OCI-LY1 (cell line): Measurements from ENCODE around the gene FNDC8.

Experiments
- EZH2 ChIP-seq: fragments of 200-600 bp; sonication (generic), shearing (Covaris generic); IDR thresholded peaks from 2 replicates; pipeline ENCODE4 v1.8.0; 2017; ENCODE audit warnings: borderline replicate concordance, mixed run types, mild to moderate bottlenecking, antibody characterized with exemption, low read length, moderate library complexity, mixed read lengths
- TF ChIP-seq, protein P1 (sequence below): fragments of 200-600 bp; sonication (generic), shearing (Covaris generic); IDR thresholded peaks from 2 replicates; pipeline ENCODE4 v1.5.1; 2017; ENCODE audit warnings: mild to moderate bottlenecking, antibody characterized with exemption, low read length, moderate library complexity, mixed read lengths

DNA sequence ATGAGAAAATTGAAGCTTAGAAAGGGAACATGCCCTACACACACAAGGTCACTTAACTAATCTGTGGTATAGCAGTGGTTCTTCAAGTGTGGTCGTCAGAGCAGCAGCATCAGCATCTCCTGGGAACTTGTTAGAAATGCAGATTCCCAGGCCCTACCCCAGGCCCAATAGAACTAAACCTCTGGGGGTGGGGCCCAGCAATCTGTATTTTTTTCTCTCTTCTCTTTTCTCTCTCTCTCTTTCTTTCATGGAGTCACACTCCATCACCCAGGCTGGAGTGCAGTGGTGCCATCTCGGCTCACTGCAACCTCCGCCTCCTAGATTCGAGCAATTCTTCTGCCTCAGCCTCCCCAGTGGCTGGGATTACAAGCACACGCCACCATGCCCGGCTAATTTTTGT, 16.8 kb downstream of the FNDC8 start:
- TF ChIP-seq, protein P1, sequence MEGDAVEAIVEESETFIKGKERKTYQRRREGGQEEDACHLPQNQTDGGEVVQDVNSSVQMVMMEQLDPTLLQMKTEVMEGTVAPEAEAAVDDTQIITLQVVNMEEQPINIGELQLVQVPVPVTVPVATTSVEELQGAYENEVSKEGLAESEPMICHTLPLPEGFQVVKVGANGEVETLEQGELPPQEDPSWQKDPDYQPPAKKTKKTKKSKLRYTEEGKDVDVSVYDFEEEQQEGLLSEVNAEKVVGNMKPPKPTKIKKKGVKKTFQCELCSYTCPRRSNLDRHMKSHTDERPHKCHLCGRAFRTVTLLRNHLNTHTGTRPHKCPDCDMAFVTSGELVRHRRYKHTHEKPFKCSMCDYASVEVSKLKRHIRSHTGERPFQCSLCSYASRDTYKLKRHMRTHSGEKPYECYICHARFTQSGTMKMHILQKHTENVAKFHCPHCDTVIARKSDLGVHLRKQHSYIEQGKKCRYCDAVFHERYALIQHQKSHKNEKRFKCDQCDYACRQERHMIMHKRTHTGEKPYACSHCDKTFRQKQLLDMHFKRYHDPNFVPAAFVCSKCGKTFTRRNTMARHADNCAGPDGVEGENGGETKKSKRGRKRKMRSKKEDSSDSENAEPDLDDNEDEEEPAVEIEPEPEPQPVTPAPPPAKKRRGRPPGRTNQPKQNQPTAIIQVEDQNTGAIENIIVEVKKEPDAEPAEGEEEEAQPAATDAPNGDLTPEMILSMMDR: no peak
- TF ChIP-seq EZH2: no peak
